ENCODE measurements around the gene NUP93.

DNA sequence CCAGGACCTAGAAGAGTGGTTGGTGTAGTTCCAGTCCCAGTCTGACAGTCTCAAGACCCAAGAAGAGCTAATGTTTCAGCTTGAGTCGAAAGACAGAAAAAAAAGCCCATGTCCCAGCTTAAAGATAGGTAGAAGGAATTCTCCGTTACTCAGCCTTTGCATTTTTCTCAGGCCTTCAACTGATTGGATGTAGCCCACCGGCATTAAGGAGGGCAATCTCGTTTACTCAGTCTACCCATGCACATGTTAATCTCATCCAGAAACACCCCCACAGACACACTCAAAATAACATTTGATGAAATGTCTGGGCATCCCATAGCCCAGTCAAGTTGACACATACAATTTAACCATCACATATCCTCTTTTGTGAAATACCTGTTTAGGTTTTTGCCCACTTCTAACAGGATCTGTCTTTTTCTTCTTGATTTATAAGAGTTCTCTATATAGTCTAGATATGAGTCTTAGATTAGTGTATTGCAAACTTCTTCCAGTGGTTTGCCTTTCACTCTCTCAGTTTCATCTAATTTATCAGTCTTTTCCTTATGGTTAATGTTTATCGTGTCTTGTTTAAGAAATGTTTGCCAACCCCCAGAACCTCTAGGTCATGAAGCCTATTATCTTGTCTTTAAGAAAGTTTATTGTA lies 7.6 kb upstream of the NUP93 start:
- TF ChIP-seq, protein P1, sequence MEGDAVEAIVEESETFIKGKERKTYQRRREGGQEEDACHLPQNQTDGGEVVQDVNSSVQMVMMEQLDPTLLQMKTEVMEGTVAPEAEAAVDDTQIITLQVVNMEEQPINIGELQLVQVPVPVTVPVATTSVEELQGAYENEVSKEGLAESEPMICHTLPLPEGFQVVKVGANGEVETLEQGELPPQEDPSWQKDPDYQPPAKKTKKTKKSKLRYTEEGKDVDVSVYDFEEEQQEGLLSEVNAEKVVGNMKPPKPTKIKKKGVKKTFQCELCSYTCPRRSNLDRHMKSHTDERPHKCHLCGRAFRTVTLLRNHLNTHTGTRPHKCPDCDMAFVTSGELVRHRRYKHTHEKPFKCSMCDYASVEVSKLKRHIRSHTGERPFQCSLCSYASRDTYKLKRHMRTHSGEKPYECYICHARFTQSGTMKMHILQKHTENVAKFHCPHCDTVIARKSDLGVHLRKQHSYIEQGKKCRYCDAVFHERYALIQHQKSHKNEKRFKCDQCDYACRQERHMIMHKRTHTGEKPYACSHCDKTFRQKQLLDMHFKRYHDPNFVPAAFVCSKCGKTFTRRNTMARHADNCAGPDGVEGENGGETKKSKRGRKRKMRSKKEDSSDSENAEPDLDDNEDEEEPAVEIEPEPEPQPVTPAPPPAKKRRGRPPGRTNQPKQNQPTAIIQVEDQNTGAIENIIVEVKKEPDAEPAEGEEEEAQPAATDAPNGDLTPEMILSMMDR (IDR thresholded peaks at IDR 0.05), result no peak
- TF ChIP-seq POLR2A (IDR thresholded peaks at IDR 0.05), result no peak

Data from prostate gland (tissue), 2 donors.